22Rv1 (cell line): ENCODE data around the gene CSF1R.

ENCODE experiments used
- H3K27ac ChIP-seq: fragments of 450-650 bp; 2 replicates; pipeline ENCODE4 v1.5.1; 2017
- CTCF ChIP-seq: fragments of 450-650 bp; IDR thresholded peaks from 2 replicates; pipeline ENCODE4 v1.5.1; 2017; ENCODE audit warnings: mild to moderate bottlenecking
- ZFX ChIP-seq: fragments of 450-650 bp; IDR thresholded peaks from 2 replicates; pipeline ENCODE4 v1.6.1; 2017; ENCODE audit warnings: antibody characterized with exemption, borderline replicate concordance

The CSF1R gene

GRCh38 chr5:150078802-150079689 lies 7.3 kb downstream of the CSF1R start:
- no peak for TF ChIP-seq CTCF
- H3K27ac ChIP-seq = no peak overlapping the region

DNA sequence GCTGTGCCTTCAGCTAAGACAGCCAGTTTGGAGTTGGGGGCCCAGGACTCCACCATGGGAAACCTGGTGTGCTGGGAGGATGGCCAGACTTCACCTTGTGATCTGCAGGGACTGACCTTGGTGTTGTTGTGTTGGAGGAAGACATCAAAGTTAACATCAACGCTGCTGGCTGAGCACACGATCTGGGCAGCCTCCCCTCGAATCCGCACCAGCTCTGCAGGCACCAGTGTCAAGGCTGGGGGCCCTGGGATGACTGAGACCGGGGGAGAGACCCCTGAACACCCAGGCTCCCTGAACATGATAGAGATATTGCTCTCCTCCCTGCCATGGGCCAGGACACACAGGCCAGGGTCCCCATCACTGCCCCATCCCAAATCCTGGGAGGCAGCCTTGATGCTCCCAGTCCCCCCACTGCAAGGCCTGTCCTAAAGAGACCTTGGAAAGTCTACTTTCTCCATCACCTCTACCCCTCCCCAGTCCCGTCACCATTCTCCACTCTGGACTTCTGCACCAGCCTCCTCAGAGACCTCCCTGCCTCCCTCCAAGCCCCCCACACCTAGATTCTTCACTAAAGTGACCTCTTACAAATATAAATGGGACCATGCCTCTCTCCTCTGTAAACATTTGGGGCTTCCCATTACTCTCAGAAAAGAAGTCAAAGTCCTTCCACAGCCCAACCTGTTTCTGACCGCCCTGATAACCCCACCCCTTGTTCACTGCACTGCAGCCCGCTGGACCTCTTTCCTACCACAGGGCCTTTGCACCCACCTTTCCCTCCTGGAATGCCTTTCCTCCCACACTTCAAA lies 8.2 kb downstream of the CSF1R start:
- no peak overlapping the region for H3K27ac ChIP-seq
- no peak for TF ChIP-seq ZFX
- TF ChIP-seq CTCF = no peak

GRCh38 chr5:150077060-150077459 lies 9.3 kb downstream of the CSF1R start:
- H3K27ac ChIP-seq = no peak overlapping the region
- no peak for TF ChIP-seq CTCF
- TF ChIP-seq ZFX = no peak

DNA sequence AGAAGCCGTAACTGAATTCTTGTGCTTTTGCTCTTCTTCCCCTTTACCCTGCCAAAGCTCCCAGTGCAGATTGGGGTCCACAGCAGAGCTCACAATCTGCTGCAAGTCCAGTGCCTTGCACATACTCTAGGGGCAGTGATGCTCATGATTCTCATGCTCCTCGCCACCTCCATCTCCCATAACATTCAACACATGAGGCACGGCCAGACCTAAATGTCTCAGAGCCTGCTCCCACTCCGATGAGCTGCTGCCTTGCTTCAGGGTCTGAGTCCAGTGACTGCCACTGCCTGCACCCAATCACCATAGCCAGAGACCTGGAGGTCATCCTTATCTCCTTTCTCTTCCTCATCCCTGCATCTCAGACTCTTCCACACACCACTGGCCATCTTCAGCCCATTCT lies 10.5 kb downstream of the CSF1R start:
- TF ChIP-seq CTCF (no peak), ZFX (no peak)

GRCh38 chr5:150075233-150075632 lies 11.1 kb downstream of the CSF1R start:
- TF ChIP-seq CTCF = no peak
- no peak overlapping the region for H3K27ac ChIP-seq

More for the DNA sequence above, 10.5 kb downstream of the CSF1R start:
- no peak overlapping the region for H3K27ac ChIP-seq

DNA sequence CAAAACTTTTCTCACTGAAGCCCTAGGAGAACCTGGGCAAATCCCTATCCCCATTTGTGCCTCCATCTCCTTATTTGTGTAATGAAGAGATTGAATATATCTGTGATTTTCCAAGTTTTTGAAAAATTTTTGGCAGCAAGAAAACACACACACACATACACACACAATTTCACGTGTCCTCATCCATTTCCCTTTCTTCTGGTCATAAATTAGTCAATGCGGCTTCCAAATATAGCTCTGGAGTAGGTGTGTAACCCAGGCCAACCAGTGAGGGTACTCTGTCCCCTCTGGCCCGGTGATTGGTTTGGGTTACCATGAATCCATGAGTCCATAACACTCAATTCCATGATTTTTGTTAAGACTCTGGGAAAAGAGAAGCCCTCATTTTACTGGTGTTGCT lies 12.7 kb downstream of the CSF1R start:
- H3K27ac ChIP-seq = no peak overlapping the region
- TF ChIP-seq ZFX = no peak
- TF ChIP-seq CTCF = no peak

GRCh38 chr5:150073086-150073625 lies 13.2 kb downstream of the CSF1R start:
- no peak overlapping the region for H3K27ac ChIP-seq
- TF ChIP-seq ZFX (no peak), CTCF (no peak)
